GM19397 (cell line): ENCODE results near the gene ACSM5.

ENCODE experiments used
- ATAC-seq: cut with Tn5 transposase; IDR thresholded peaks from one replicate; pipeline ENCODE4 v1.9.1; 2021; ENCODE audit warnings: mild to moderate bottlenecking, moderate library complexity; ENCODE audit not compliant: unreplicated experiment

ACSM5 gene

GRCh38 chr16:20409398-20410120 is at the start of gene ACSM5:
TSS of gene ACSM5 (plus strand) at chr16:20409534. CDS start at chr16:20411485, 1,951 bp downstream.
- no peak for ATAC-seq

- no peak for ATAC-seq
These were observed 49.3 kb upstream of the ACSM5 start for GRCh38 chr16:20359997-20360396.

GRCh38 chr16:20363191-20363590 is 46.1 kb upstream of the ACSM5 start:
- no peak for ATAC-seq

GRCh38 chr16:20364051-20364450 is 45.3 kb upstream of the ACSM5 start:
- ATAC-seq = no peak

- no peak for ATAC-seq
These were observed 39.8 kb upstream of the ACSM5 start for GRCh38 chr16:20369452-20370054.

- no peak for ATAC-seq
These were observed 36.6 kb upstream of the ACSM5 start for GRCh38 chr16:20372701-20373100.

GRCh38 chr16:20377181-20377580 is 32.2 kb upstream of the ACSM5 start:
- no peak for ATAC-seq

GRCh38 chr16:20380782-20381181 is 28.6 kb upstream of the ACSM5 start:
- no peak for ATAC-seq

GRCh38 chr16:20382202-20382948 is 27.0 kb upstream of the ACSM5 start:
- ATAC-seq = no peak

- ATAC-seq = no peak
These were observed 26.0 kb upstream of the ACSM5 start for GRCh38 chr16:20383106-20384029.

- no peak for ATAC-seq
These were observed 23.2 kb upstream of the ACSM5 start for GRCh38 chr16:20385844-20386832.

GRCh38 chr16:20387978-20388377 is 21.4 kb upstream of the ACSM5 start:
- no peak for ATAC-seq

GRCh38 chr16:20388854-20389253 is 20.5 kb upstream of the ACSM5 start:
- no peak for ATAC-seq

GRCh38 chr16:20391045-20391444 is 18.3 kb upstream of the ACSM5 start:
- no peak for ATAC-seq

GRCh38 chr16:20393801-20394577 is 15.3 kb upstream of the ACSM5 start:
- no peak for ATAC-seq

- ATAC-seq = no peak
These were observed 13.4 kb upstream of the ACSM5 start for GRCh38 chr16:20395946-20396345.

- no peak for ATAC-seq
These were observed 12.4 kb upstream of the ACSM5 start for GRCh38 chr16:20396846-20397467.

GRCh38 chr16:20397468-20398074 is 11.8 kb upstream of the ACSM5 start:
- ATAC-seq = no peak
